ENCODE measurements around the gene CBX8. TPM values are rescaled to one million over a fixed set of nuclear protein-coding genes. Genes with fewer than 3 reads are reported as not detected.
A peak's percentile ranks its signal among the peaks of the same experiment; 100 is the strongest.

The CBX8 gene
- total and polyA plus RNA-seq, 2 of the 13 experiments (the other 11 are each of a cell fraction or from before 2014, with no cell fraction given), result 0.34 to 12.6 TPM

DNA sequence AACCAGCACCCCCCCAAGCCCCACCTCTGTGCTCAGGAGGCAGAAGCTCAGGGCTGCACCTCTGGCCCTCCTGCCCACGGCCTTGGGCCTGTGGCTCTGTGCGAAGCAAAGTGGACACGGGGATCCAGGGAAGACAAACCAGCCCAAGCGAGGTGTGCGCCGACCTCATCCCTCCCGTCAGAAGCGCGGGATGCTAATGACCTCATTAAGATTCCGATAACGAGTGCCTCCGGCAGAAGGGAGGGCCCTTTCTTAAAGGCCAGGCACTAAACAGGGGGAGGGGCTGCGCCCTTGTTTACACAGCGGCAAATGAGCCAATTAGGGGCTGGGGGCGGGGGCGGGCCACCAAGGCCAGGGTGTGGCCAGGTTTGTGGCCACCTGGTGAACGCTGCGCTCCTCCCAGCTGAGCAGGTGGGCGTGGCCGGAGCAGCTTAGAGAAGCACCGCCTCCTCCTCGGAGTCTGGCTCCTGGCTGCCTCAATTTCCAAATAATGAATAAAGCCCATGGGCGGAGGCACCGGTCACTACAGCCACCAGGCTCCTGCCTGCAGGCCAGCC lies 39.2 kb upstream of the CBX8 start:
- ATAC-seq (no peak), DNase-seq (ENCODE audit: low spot score) (no peak), FAIRE-seq (no peak)
- 96% methylated on average over 21 of the region's 24 CpGs for WGBS (ENCODE audit: low lambda C conversion rate)
- Histone ChIP-seq H3K4me2 (ENCODE audit: low read depth, low read length) (peak overlapping the region; percentile 97), H3K4me3 (replicated peaks in 1 of 3; ENCODE audit: insufficient read depth in 1 of 3, low read depth in 2 of 3, low read length in 3 of 3) (peak overlapping the region in 1 of 3 experiments; percentile 87; a peak in 1 of 6 replicates), H3K79me2 (ENCODE audit: insufficient read depth, low read length) (peaks cover 39% of the 10 kb centered on the region), H4K20me1 (ENCODE audit: insufficient read depth, low read length) (peaks cover 44% of the 10 kb centered on the region), H3K36me3 (replicated peaks in 1 of 2; ENCODE audit: control insufficient read depth in 1 of 2, insufficient read depth in 2 of 2, low read length in 2 of 2) (peaks cover 11 to 12% of the 10 kb centered on the region in 2 experiments), H3K27ac (ENCODE audit: extremely low read length, insufficient read depth, low read length) (peak overlapping the region; percentile 57), H3K9me3 (ENCODE audit: low read length) (no peaks in the 10 kb centered on the region), H3K9ac (ENCODE audit: insufficient read depth, low read depth, low read length) (0 out of 2 replicates have a peak overlapping the region, but pooled peaks have one; percentile 79), H2AFZ (ENCODE audit: low read length) (no peak overlapping the region), H3K4me1 (ENCODE audit: insufficient read depth, low read length) (peaks cover 63% of the 10 kb centered on the region), H3K27me3 (ENCODE audit: control insufficient read depth in 1 of 2, insufficient read depth in 2 of 2, low read length in 2 of 2) (no peaks in the 10 kb centered on the region; a peak in 1 of 5 replicates)
- POLR2A ChIA-PET, result interaction anchor here (0.7 to 11.1 kb wide), 15 partner anchors 9 to 153 kb away, joined by 3 to 274 read pairs (median 6); partner anchors contain the start of gene CBX8
- intact Hi-C loops (cut with micrococcal nuclease; ENCODE audit: unreplicated experiment) (loop anchor here (5.0 to 10.0 kb wide), 3 partner anchors 39 to 91 kb away; partner anchors contain the start of gene CBX8), in situ Hi-C loops (cut with HindIII; ENCODE audit: extremely low pct_ligation_motif_present, low pct_unique_long_range_greater_than_20kb) (loop anchor here (5.0 kb wide), 1 partner anchor 156 kb away; no protein-coding TSS in a partner anchor)
- CTCF ChIA-PET (ENCODE audit: low intra/inter-chr PET ratio, low total read pairs), result interaction anchor here (2.0 to 2.1 kb wide), 2 partner anchors 24 to 46 kb away, joined by 6 to 12 read pairs; no protein-coding TSS in a partner anchor
- no TSS peak for BruUV-seq (replicated peaks)
- TF ChIP-seq RFX3 (CRISPR knock-in tag; IDR thresholded peaks at IDR 0.05) (no peak), FOXA1 (IDR thresholded peaks at IDR 0.05) (no peak), FOXA1 (CRISPR knock-in tag; IDR thresholded peaks at IDR 0.05) (peak; percentile 63), ZNF83 (CRISPR knock-in tag; IDR thresholded peaks at IDR 0.05; ENCODE audit: borderline replicate concordance) (no peak), SALL2 (CRISPR knock-in tag; IDR thresholded peaks at IDR 0.05) (no peak), ZNF343 (CRISPR knock-in tag; IDR thresholded peaks at IDR 0.05) (no peak), NKX3-1 (CRISPR knock-in tag; IDR thresholded peaks at IDR 0.05) (no peak), ZNF17 (CRISPR knock-in tag; IDR thresholded peaks at IDR 0.05) (no peak), LCORL (IDR thresholded peaks at IDR 0.05) (no peak), LCORL (CRISPR knock-in tag; IDR thresholded peaks at IDR 0.05) (no peak), NFYB (CRISPR knock-in tag; IDR thresholded peaks at IDR 0.05) (0 out of 2 replicates have a peak, but pooled peaks have one; percentile 15), KLF15 (CRISPR knock-in tag; IDR thresholded peaks at IDR 0.05; ENCODE audit: borderline replicate concordance) (no peak), HNRNPL (IDR thresholded peaks at IDR 0.05; ENCODE audit: low read depth, low read length) (no peak), ZBTB20 (CRISPR knock-in tag; IDR thresholded peaks at IDR 0.05; ENCODE audit: borderline replicate concordance, low read depth) (no peak), SIN3A (IDR thresholded peaks at IDR 0.05; ENCODE audit: borderline replicate concordance, low read depth, low read length) (no peak), ZNF281 (CRISPR knock-in tag; IDR thresholded peaks at IDR 0.05; ENCODE audit: borderline replicate concordance) (no peak), ZNF274 (CRISPR knock-in tag; IDR thresholded peaks at IDR 0.05) (no peak), MXD4 (CRISPR knock-in tag; IDR thresholded peaks at IDR 0.05) (no peak), ZFY (CRISPR knock-in tag; IDR thresholded peaks at IDR 0.05) (0 out of 2 replicates have a peak, but pooled peaks have one; percentile 12), ZNF326 (CRISPR knock-in tag; IDR thresholded peaks at IDR 0.05; ENCODE audit: borderline replicate concordance) (no peak), ZBTB38 (CRISPR knock-in tag; IDR thresholded peaks at IDR 0.05) (no peak)
- TF ChIP-seq, protein P1, sequence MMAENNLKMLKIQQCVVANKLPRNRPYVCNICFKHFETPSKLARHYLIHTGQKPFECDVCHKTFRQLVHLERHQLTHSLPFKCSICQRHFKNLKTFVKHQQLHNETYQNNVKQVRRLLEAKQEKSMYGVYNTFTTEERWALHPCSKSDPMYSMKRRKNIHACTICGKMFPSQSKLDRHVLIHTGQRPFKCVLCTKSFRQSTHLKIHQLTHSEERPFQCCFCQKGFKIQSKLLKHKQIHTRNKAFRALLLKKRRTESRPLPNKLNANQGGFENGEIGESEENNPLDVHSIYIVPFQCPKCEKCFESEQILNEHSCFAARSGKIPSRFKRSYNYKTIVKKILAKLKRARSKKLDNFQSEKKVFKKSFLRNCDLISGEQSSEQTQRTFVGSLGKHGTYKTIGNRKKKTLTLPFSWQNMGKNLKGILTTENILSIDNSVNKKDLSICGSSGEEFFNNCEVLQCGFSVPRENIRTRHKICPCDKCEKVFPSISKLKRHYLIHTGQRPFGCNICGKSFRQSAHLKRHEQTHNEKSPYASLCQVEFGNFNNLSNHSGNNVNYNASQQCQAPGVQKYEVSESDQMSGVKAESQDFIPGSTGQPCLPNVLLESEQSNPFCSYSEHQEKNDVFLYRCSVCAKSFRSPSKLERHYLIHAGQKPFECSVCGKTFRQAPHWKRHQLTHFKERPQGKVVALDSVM (CRISPR knock-in tag; IDR thresholded peaks at IDR 0.05), result no peak

Measured in HepG2 (cell line).